ENCODE results near the gene SPOCK1. TPM values are rescaled to one million over a fixed set of nuclear protein-coding genes. Genes with fewer than 3 reads are reported as not detected.

The SPOCK1 gene
- total RNA-seq, 1 donor = 231 TPM

- no peak overlapping the region for H3K4me2 ChIP-seq (ENCODE audit: insufficient read depth, low read length)
- H3K27me3 ChIP-seq (ENCODE audit: insufficient read depth, low read length) = no peaks in the 10 kb centered on the region
- no peak for DNase-seq (ENCODE audit: insufficient read length, low spot score, missing footprints)
- H3K4me1 ChIP-seq (ENCODE audit: insufficient read depth, low read length) = no peaks in the 10 kb centered on the region
- no peaks in the 10 kb centered on the region for H3K9me3 ChIP-seq (ENCODE audit: low read depth, low read length)
- no peak overlapping the region for H3K4me3 ChIP-seq (ENCODE audit: insufficient read depth, low read length)
- peaks cover 6% of the 10 kb centered on the region for H3K79me2 ChIP-seq (ENCODE audit: insufficient read depth, low read length)
- no peak overlapping the region for H3K27ac ChIP-seq (ENCODE audit: low read depth, low read length)
- no peak for TF ChIP-seq CTCF (IDR thresholded peaks at IDR 0.05; ENCODE audit: extremely low read depth, low read depth, low read length)
- peaks cover 64% of the 10 kb centered on the region for H4K20me1 ChIP-seq (ENCODE audit: insufficient read depth, low read length)
- no peaks in the 10 kb centered on the region for H3K36me3 ChIP-seq (ENCODE audit: insufficient read depth, low read length)
- H2AFZ ChIP-seq (ENCODE audit: low read length) = no peak overlapping the region
These were observed 322.5 kb downstream of the SPOCK1 start for GRCh38 chr5:137176609-137177008.

- peaks cover 7% of the 10 kb centered on the region for H3K79me2 ChIP-seq (ENCODE audit: insufficient read depth, low read length)
- H3K27me3 ChIP-seq (ENCODE audit: insufficient read depth, low read length) = no peaks in the 10 kb centered on the region
- no peak overlapping the region for H2AFZ ChIP-seq (ENCODE audit: low read length)
- H3K4me2 ChIP-seq (ENCODE audit: insufficient read depth, low read length) = no peak overlapping the region
- H3K4me1 ChIP-seq (ENCODE audit: insufficient read depth, low read length) = no peaks in the 10 kb centered on the region
- H3K27ac ChIP-seq (ENCODE audit: low read depth, low read length) = no peak overlapping the region
- DNase-seq (ENCODE audit: insufficient read length, low spot score, missing footprints) = no peak
- no peak overlapping the region for H3K4me3 ChIP-seq (ENCODE audit: insufficient read depth, low read length)
- no peaks in the 10 kb centered on the region for H3K36me3 ChIP-seq (ENCODE audit: insufficient read depth, low read length)
- H4K20me1 ChIP-seq (ENCODE audit: insufficient read depth, low read length) = peaks cover 65% of the 10 kb centered on the region
- TF ChIP-seq CTCF (IDR thresholded peaks at IDR 0.05; ENCODE audit: extremely low read depth, low read depth, low read length) = no peak
- H3K9me3 ChIP-seq (ENCODE audit: low read depth, low read length) = no peaks in the 10 kb centered on the region
These were observed 323.0 kb downstream of the SPOCK1 start for GRCh38 chr5:137176126-137176525.

GRCh38 chr5:137174196-137174595 is 324.9 kb downstream of the SPOCK1 start:
- TF ChIP-seq CTCF (IDR thresholded peaks at IDR 0.05; ENCODE audit: extremely low read depth, low read depth, low read length) = no peak
- DNase-seq (ENCODE audit: insufficient read length, low spot score, missing footprints) = no peak
- Histone ChIP-seq H3K27ac (ENCODE audit: low read depth, low read length) (no peak overlapping the region), H3K4me1 (ENCODE audit: insufficient read depth, low read length) (no peaks in the 10 kb centered on the region), H3K79me2 (ENCODE audit: insufficient read depth, low read length) (peaks cover 5% of the 10 kb centered on the region), H3K4me3 (ENCODE audit: insufficient read depth, low read length) (no peak overlapping the region), H3K4me2 (ENCODE audit: insufficient read depth, low read length) (no peak overlapping the region), H4K20me1 (ENCODE audit: insufficient read depth, low read length) (peaks cover 73% of the 10 kb centered on the region), H2AFZ (ENCODE audit: low read length) (no peak overlapping the region), H3K27me3 (ENCODE audit: insufficient read depth, low read length) (no peaks in the 10 kb centered on the region), H3K9me3 (ENCODE audit: low read depth, low read length) (no peaks in the 10 kb centered on the region), H3K36me3 (ENCODE audit: insufficient read depth, low read length) (no peaks in the 10 kb centered on the region)

GRCh38 chr5:137172258-137172657 is 326.9 kb downstream of the SPOCK1 start:
- Histone ChIP-seq H3K36me3 (ENCODE audit: insufficient read depth, low read length) (no peaks in the 10 kb centered on the region), H3K4me2 (ENCODE audit: insufficient read depth, low read length) (no peak overlapping the region), H3K4me1 (ENCODE audit: insufficient read depth, low read length) (no peaks in the 10 kb centered on the region), H4K20me1 (ENCODE audit: insufficient read depth, low read length) (peaks cover 80% of the 10 kb centered on the region), H3K27me3 (ENCODE audit: insufficient read depth, low read length) (no peaks in the 10 kb centered on the region), H2AFZ (ENCODE audit: low read length) (no peak overlapping the region), H3K4me3 (ENCODE audit: insufficient read depth, low read length) (no peak overlapping the region), H3K79me2 (ENCODE audit: insufficient read depth, low read length) (peaks cover 5% of the 10 kb centered on the region), H3K27ac (ENCODE audit: low read depth, low read length) (no peak overlapping the region), H3K9me3 (ENCODE audit: low read depth, low read length) (no peaks in the 10 kb centered on the region)
- DNase-seq (ENCODE audit: insufficient read length, low spot score, missing footprints) = no peak
- TF ChIP-seq CTCF (IDR thresholded peaks at IDR 0.05; ENCODE audit: extremely low read depth, low read depth, low read length) = no peak
